ENCODE data around the gene HHEX.
A peak's percentile ranks its signal among the peaks of the same experiment; 100 is the strongest.

The HHEX gene

DNA sequence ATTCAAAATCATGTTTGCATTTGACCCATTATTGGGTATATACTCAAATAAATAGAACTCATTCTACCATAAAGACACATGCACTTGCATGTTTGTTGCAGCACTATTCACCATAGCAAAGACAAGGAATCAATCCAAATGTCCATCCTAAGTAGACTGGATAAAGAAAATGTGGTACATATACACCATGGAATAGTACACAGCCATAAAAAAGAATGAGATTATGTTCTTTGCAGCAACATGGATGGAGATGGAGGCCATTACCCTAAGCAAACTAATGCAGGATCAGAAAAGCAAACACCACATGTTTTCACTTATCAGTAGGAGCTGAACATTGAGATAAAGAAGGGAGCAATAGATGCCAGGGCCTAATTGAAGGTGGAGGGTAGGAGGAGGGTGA, 12.0 kb upstream of the HHEX start:
- Histone ChIP-seq H3K4me1 (ENCODE audit: control insufficient read depth in 1 of 2, insufficient read depth in 1 of 2, low read depth in 1 of 2, low read length in 1 of 2) (no peaks in the 10 kb centered on the region), H3K4me3 (ENCODE audit: low read depth in 1 of 2, low read length in 1 of 2) (no peak overlapping the region), H3K9me3 (no peaks in the 10 kb centered on the region), H3K27me3 (no peaks in the 10 kb centered on the region), H3K27ac (no peak overlapping the region), H3K36me3 (no peaks in the 10 kb centered on the region)
- no peak for TF ChIP-seq CTCF (IDR thresholded peaks at IDR 0.05)

DNA sequence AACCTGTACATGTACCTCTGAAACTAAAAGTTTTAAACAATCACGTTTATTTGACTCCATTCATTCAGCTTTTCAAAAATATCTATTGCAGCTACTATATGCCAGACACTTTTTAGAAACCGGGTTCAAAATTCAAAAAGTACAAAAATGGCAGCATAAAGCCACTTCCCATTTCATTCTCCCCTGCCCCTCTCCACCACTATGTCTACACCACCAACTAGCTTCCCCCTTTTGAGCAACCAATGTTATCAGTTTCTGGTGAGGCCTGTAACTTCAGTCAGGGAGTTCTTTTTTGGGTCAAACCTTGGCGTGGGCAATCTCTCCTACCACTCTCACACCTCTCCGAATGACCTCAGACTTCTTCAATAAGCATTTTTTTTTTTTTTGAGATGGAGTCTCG, 11.5 kb upstream of the HHEX start:
- Histone ChIP-seq H3K27ac (no peak overlapping the region), H3K4me3 (ENCODE audit: low read depth in 1 of 2, low read length in 1 of 2) (no peak overlapping the region), H3K9me3 (no peaks in the 10 kb centered on the region), H3K27me3 (no peaks in the 10 kb centered on the region), H3K4me1 (ENCODE audit: control insufficient read depth in 1 of 2, insufficient read depth in 1 of 2, low read depth in 1 of 2, low read length in 1 of 2) (no peaks in the 10 kb centered on the region), H3K36me3 (no peaks in the 10 kb centered on the region)
- no peak for TF ChIP-seq CTCF (IDR thresholded peaks at IDR 0.05)

- H3K9me3 ChIP-seq = no peaks in the 10 kb centered on the region
- no peak overlapping the region for H3K4me3 ChIP-seq (ENCODE audit: low read depth in 1 of 2, low read length in 1 of 2)
- no peaks in the 10 kb centered on the region for H3K27me3 ChIP-seq
- H3K4me1 ChIP-seq (ENCODE audit: control insufficient read depth in 1 of 2, insufficient read depth in 1 of 2, low read depth in 1 of 2, low read length in 1 of 2) = no peaks in the 10 kb centered on the region
- H3K36me3 ChIP-seq = no peaks in the 10 kb centered on the region
- no peak overlapping the region for H3K27ac ChIP-seq
- TF ChIP-seq CTCF (IDR thresholded peaks at IDR 0.05) = no peak
Measured at GRCh38 chr10:92681306-92681834, 8.4 kb upstream of the HHEX start.

DNA sequence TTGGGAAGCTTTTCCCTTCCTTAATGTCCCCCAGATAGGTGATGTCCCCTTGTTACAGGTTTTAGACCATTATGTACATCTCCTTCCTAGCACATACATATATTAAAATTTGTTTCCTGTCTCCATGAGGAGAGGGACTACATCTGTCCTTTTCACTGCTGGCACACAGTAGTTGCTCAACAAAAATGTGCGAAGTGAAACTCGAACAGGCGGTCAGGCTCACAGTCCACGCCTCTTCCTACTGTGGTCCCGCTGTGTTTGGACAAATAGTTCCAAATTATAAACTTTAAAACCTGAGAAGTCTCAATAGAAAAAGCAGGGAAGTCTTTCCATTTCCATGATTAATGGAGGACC, 1.2 kb upstream of the HHEX start:
- H3K4me1 ChIP-seq (ENCODE audit: control insufficient read depth in 1 of 2, insufficient read depth in 1 of 2, low read depth in 1 of 2, low read length in 1 of 2) = peaks cover 40 to 43% of the 10 kb centered on the region in 2 experiments
- peak; percentile 12 for TF ChIP-seq CTCF (IDR thresholded peaks at IDR 0.05)
- H3K27ac ChIP-seq = peak overlapping the region; percentile 95
- peak overlapping the region; percentile 85 to 100 for H3K4me3 ChIP-seq (ENCODE audit: low read depth in 1 of 2, low read length in 1 of 2)
- peaks cover 12% of the 10 kb centered on the region for H3K36me3 ChIP-seq
- no peaks in the 10 kb centered on the region for H3K9me3 ChIP-seq
- no peaks in the 10 kb centered on the region for H3K27me3 ChIP-seq

GRCh38 chr10:92688927-92689662, 660 bp upstream of the HHEX start:
- TF ChIP-seq CTCF (IDR thresholded peaks at IDR 0.05) = no peak
- H3K36me3 ChIP-seq = peaks cover 17% of the 10 kb centered on the region
- no peaks in the 10 kb centered on the region for H3K27me3 ChIP-seq
- peak overlapping the region; percentile 95 for H3K27ac ChIP-seq
- peak overlapping the region; percentile 85 to 100 for H3K4me3 ChIP-seq (ENCODE audit: low read depth in 1 of 2, low read length in 1 of 2)
- no peaks in the 10 kb centered on the region for H3K9me3 ChIP-seq
- peaks cover 45 to 49% of the 10 kb centered on the region in 2 experiments for H3K4me1 ChIP-seq (ENCODE audit: control insufficient read depth in 1 of 2, insufficient read depth in 1 of 2, low read depth in 1 of 2, low read length in 1 of 2)
